Common myeloid progenitor, CD34-positive (primary cell): ENCODE measurements around the gene SLC7A6.

Experiments
- CTCF ChIA-PET: fragments of 350-600 bp; sonication (Branson Sonifier 250); formaldehyde crosslinking; loops from one replicate; lab custom pipeline; 2021; ENCODE audit warnings: antibody characterized with exemption; lab: Charles Lee
- POLR2A ChIA-PET: fragments of 350-600 bp; sonication (Branson Sonifier 250); formaldehyde crosslinking; loops from one replicate; lab custom pipeline; 2021; ENCODE audit warnings: antibody characterized with exemption; lab: Charles Lee
- DNase-seq, 3 donors: peaks; one replicate each; pipeline versions ENCODE4 v3.0.0 to v3.0.0-alpha.2; 2013
- H3K27ac ChIP-seq, 2 experiments: 1 replicate in 1 of 2; 2 replicates in 1 of 2; pipeline ENCODE4 v1.7.0; 2013; ENCODE audit warnings: inconsistent platforms in 2 of 2, low read length in 2 of 2, mild to moderate bottlenecking in 2 of 2, low read depth in 1 of 2, moderate library complexity in 1 of 2; ENCODE audit not compliant: severe bottlenecking in 2 of 2, insufficient read depth in 1 of 2, poor library complexity in 1 of 2
- H3K27me3 ChIP-seq, 5 experiments: replicated peaks in 2 of 5; 1 replicate in 3 of 5; 2 replicates in 2 of 5; pipeline versions ENCODE4 v1.6.1 to v1.7.0; 2013; ENCODE audit warnings: low read length in 4 of 5, mild to moderate bottlenecking in 2 of 5, moderate library complexity in 2 of 5, inconsistent platforms in 1 of 5; ENCODE audit not compliant: insufficient read depth in 5 of 5, control insufficient read depth in 4 of 5
- H3K36me3 ChIP-seq, 4 experiments: 1 replicate in 2 of 4; 2 replicates in 2 of 4; pipeline versions ENCODE4 v1.6.1 to v1.7.0; 2013; ENCODE audit warnings: low read length in 3 of 4, control low read depth in 1 of 4, mild to moderate bottlenecking in 1 of 4; ENCODE audit not compliant: control insufficient read depth in 4 of 4, insufficient read depth in 4 of 4
- H3K4me1 ChIP-seq, 4 experiments: 1 replicate in 3 of 4; 2 replicates in 1 of 4; pipeline versions ENCODE4 v1.6.1 to v1.7.1; 2013; ENCODE audit warnings: low read length in 3 of 4, mild to moderate bottlenecking in 3 of 4, control low read depth in 1 of 4, inconsistent platforms in 1 of 4, moderate library complexity in 1 of 4; ENCODE audit not compliant: control insufficient read depth in 4 of 4, insufficient read depth in 4 of 4; ENCODE audit errors: control extremely low read depth in 1 of 4
- H3K4me3 ChIP-seq, 7 experiments: 1 replicate in 4 of 7; 2 replicates in 3 of 7; pipeline versions ENCODE4 v1.5.1 to v1.7.0; 2013; ENCODE audit warnings: mild to moderate bottlenecking in 7 of 7, low read length in 6 of 7, moderate library complexity in 6 of 7, inconsistent platforms in 2 of 7, low read depth in 2 of 7, control low read depth in 1 of 7; ENCODE audit not compliant: insufficient read depth in 4 of 7, control insufficient read depth in 1 of 7; ENCODE audit errors: extremely low read depth in 1 of 7
- H3K9me3 ChIP-seq, 5 experiments: 1 replicate in 4 of 5; 2 replicates in 1 of 5; pipeline versions ENCODE4 v1.6.1 to v1.7.1; 2013; ENCODE audit warnings: low read length in 4 of 5, mild to moderate bottlenecking in 2 of 5, inconsistent platforms in 1 of 5, low read depth in 1 of 5, moderate library complexity in 1 of 5; ENCODE audit not compliant: control insufficient read depth in 4 of 5, insufficient read depth in 2 of 5; ENCODE audit errors: control extremely low read depth in 1 of 5
- WGBS: methylation state at CpG from one replicate; pipeline ENCODE4 v1.1.5; 2013; ENCODE audit not compliant: insufficient coverage; 5-methylcytosine and 5-hydroxymethylcytosine counted together

The SLC7A6 gene

DNA sequence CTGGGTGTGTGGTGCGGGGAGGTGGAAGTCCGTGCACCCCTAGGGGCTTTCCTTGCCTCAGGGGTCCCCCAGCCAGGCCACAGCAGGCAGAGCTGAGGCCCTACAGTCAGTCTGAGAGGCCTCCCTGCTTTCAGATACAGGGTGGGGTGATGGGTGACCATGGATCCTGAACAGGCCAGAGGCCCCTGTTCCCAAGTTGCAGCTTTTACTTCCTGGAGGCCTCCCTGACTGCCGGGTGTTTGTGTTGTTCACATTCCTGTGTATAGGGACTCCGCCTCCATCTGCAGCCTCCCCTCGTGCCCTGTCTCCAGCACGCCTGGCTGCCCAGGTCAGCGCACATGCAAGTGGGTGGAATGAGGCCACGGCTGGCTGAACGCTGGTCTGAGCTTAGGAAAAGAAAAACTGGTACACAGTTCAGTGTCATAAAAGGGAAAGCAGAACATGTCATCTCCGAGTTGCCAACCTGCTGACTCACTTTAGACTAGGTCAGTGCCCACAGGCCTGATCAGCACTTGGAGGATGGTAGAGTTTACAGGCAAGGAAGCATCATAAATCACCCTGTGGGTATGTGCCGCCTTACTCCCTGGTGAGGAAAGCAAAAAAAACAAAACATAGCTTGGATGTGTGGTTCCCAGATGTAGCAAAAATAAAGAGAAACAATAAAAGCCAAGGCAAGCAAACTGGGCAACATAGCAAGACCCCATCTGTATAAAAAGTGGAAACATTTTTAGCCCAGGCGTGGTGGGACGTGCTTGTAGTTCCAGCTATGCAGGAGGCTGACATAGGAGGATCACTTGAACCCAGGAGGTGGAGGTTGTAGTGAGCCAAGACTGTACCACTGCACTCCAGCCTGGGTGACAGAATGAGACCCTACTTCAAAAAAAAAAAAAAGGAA, 6.2 kb upstream of the SLC7A6 start:
- H3K4me3 ChIP-seq = peak overlapping the region in 5 of 7 experiments; percentile 17 to 44 (median 26)
- WGBS = 23% methylated on average over 13 of the region's 13 CpGs

DNA sequence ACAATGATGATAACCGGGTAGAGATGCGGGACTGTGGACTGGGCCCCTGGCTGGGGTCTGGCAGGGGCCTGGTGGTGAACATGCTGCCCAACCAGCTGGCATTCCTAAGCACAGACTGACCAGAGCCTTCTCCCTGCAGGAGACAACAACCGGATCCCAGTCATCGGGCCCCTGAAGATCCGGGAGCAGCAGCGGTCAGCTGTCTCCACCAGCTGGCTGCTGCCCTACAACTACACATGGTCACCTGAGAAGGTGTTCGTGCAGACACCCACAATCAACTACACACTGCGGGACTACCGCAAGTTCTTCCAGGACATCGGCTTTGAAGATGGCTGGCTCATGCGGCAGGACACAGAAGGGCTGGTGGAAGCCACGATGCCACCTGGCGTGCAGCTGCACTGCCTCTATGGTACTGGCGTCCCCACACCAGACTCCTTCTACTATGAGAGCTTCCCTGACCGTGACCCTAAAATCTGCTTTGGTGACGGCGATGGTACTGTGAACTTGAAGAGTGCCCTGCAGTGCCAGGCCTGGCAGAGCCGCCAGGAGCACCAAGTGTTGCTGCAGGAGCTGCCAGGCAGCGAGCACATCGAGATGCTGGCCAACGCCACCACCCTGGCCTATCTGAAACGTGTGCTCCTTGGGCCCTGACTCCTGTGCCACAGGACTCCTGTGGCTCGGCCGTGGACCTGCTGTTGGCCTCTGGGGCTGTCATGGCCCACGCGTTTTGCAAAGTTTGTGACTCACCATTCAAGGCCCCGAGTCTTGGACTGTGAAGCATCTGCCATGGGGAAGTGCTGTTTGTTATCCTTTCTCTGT, 5.1 kb upstream of the SLC7A6 start:
- DNase-seq = no peak
- Histone ChIP-seq H3K4me1 (peaks cover 0 to 56% (median 45%) of the 10 kb centered on the region in 4 experiments), H3K9me3 (no peaks in the 10 kb centered on the region), H3K36me3 (peaks cover 5 to 40% (median 25%) of the 10 kb centered on the region in 4 experiments), H3K27me3 (no peaks in the 10 kb centered on the region), H3K4me3 (no peak overlapping the region), H3K27ac (no peak overlapping the region)
- 97% methylated on average over 24 of the region's 27 CpGs for WGBS
- CTCF ChIA-PET = interaction anchor here (0.7 to 9.0 kb wide), 15 partner anchors 7 to 79 kb away, joined by 3 to 262 read pairs (median 18); partner anchors contain the start of genes ESRP2, PLA2G15, PRMT7 and SLC7A6OS
- POLR2A ChIA-PET = interaction anchor here (2.0 kb wide), 1 partner anchor 52 kb away, joined by 5 read pairs; the partner anchor contains the start of genes PRMT7 and SLC7A6OS

More for the DNA sequence above, 6.2 kb upstream of the SLC7A6 start:
- Histone ChIP-seq H3K4me1 (peaks cover 0 to 48% (median 35%) of the 10 kb centered on the region in 4 experiments), H3K9me3 (no peaks in the 10 kb centered on the region), H3K27me3 (no peaks in the 10 kb centered on the region), H3K36me3 (peaks cover 7 to 44% (median 29%) of the 10 kb centered on the region in 4 experiments), H3K27ac (peak overlapping the region; percentile 59 to 84)
- POLR2A ChIA-PET = interaction anchor here (0.6 to 2.0 kb wide), 5 partner anchors 21 to 157 kb away, joined by 4 to 5 read pairs (median 4); partner anchors contain the start of genes PRMT7 and SLC7A6OS
- CTCF ChIA-PET = interaction anchor here (0.6 to 9.0 kb wide), 16 partner anchors 9 to 1479 kb away, joined by 3 to 262 read pairs (median 6); partner anchors contain the start of genes PLA2G15, PRMT7 and SLC7A6OS
- peak; percentile 90 to 99 (median 98) for DNase-seq

DNA sequence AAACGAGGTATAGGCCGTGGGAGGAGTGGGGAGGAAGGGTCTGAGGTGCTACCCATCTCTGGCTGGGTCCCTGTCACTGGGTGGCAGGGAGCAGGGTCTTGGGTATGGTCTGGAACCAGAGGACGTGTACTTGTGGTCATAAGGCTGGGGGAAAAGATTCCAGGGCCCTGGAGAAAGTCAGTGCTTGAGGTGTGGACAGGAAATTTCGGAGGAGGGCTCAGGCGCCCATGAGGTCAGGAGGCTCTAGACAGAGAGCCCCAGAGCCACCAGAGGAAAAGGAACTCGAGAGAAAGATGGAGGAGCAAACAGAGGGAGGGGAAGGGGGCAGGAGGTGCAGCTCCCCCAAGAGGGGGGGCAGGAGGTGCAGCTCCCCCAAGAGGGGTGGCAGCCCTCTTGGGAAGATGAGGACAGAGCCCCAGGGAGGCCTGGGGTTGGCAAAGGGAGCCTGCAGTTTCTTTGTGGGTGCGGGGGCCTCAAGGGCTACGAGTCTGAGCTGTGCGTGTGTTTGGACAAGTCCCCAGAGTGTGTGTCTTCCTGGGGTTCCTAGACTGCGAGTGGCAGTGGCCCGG, 683 bp upstream of the SLC7A6 start:
- CTCF ChIA-PET = interaction anchor here (0.8 to 9.0 kb wide), 24 partner anchors 8 to 118 kb away, joined by 3 to 262 read pairs (median 4); partner anchors contain the start of genes ESRP2, PLA2G15, PRMT7 and SLC7A6OS
- peak overlapping the region; percentile 61 to 88 (median 79) for H3K4me3 ChIP-seq
- H3K9me3 ChIP-seq = no peaks in the 10 kb centered on the region
- H3K27me3 ChIP-seq = no peaks in the 10 kb centered on the region
- H3K27ac ChIP-seq = peak overlapping the region in 1 of 2 experiments; percentile 68
- H3K4me1 ChIP-seq = peaks cover 0 to 45% (median 38%) of the 10 kb centered on the region in 4 experiments
- H3K36me3 ChIP-seq = peaks cover 4 to 25% (median 16%) of the 10 kb centered on the region in 4 experiments
- POLR2A ChIA-PET = interaction anchor here (1.2 to 1.8 kb wide), 5 partner anchors 9 to 65 kb away, joined by 4 to 10 read pairs (median 7); partner anchors contain the start of genes PRMT7 and SLC7A6OS
- DNase-seq = no peak
- 38% methylated on average over 10 of the region's 11 CpGs for WGBS

DNA sequence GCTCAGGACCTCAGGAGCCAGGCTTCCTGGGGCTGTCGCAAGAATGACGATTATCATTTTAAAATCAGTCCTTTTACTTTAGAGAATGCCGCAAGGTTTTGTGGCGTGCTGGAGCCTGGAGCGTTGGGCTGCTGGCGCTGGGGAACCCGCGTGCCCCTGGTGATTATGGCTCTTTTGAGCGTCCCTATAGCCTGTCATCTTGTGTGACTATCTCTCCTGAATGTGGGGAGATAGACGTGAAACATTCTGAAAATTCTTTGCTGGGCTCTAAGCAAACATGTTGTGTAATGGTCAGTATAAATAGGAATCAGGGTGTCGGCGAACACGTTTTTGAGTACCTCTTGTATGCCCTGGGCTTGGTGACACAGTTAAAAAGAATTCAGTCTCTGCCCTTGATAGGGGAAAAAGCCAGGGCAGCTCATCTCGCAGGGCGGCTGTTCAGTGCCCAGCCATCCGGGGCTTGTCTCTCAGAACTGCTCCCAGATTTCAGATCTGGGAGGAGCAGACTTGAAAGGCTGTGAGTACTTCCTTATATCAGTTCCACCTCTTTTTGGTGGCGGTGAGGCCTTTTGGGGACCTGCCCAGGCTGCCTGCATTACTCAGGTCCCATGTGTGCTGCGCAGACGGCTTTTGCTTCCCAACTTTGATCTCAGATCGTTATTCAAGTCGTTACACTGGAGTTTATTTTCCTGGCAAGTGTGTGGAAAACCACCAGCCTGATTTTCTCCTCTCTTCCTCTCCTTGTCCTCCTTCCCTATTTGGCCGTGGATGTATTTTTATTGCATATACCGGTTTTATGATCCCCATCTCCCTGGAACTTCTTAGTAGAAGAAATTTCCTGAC, 973 bp downstream of the SLC7A6 start:
- Histone ChIP-seq H3K36me3 (peaks cover 0 to 19% (median 4%) of the 10 kb centered on the region in 4 experiments), H3K27me3 (no peaks in the 10 kb centered on the region), H3K4me1 (peaks cover 0 to 38% (median 27%) of the 10 kb centered on the region in 4 experiments), H3K4me3 (peak overlapping the region; percentile 61 to 88 (median 79)), H3K9me3 (no peaks in the 10 kb centered on the region), H3K27ac (peak overlapping the region; percentile 47 to 64)
- CTCF ChIA-PET = interaction anchor here (6.5 to 9.0 kb wide), 3 partner anchors 9 to 60 kb away, joined by 79 to 262 read pairs (median 82); no protein-coding TSS in a partner anchor
- 5% methylated on average over 21 of the region's 23 CpGs for WGBS
- DNase-seq = peak; percentile 34 to 75 (median 72)
- POLR2A ChIA-PET = interaction anchor here (1.8 kb wide), 1 partner anchor 46 kb away, joined by 10 read pairs; the partner anchor contains the start of genes PRMT7 and SLC7A6OS

DNA sequence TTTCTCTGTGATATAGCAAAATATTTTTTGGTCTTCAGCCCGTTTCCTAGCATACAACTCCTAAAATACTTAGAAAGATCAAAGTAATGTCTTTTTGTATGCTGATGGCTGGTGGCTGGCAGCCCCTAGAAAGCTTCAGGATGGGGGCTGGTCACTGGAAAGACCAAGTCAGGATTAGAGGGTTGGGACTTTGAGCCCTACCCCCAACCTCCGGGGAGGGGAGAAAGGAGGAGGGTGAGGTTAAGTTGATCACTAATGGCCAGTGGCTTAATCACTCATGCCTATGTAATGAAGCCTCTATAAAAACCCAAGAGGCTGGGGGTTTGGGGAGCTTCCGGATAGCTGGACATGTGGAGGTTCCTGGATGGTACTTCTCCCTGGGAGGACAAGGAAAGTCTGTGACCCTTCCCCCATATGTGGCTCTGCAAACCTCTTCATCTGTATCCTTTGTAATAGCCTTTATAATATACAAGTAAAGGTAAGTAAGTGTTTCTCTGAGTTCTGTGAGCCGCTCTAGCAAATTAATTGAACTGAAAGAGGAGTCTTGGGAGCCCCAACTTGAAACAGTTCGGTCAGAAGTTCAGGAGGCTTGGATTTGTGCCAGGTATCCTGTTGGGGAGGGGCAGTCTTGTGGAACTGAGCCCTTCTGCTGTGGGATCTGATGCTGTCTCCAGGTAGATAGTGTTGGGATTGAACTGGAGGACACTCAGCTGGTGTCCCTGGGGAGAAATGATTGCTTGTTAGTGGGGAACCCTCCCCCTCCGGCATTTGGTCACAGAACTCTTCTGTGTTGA, 3.5 kb downstream of the SLC7A6 start:
- Histone ChIP-seq H3K27ac (no peak overlapping the region), H3K27me3 (no peaks in the 10 kb centered on the region), H3K4me1 (peaks cover 0 to 32% (median 29%) of the 10 kb centered on the region in 4 experiments), H3K4me3 (no peak overlapping the region), H3K9me3 (no peaks in the 10 kb centered on the region), H3K36me3 (peaks cover 0 to 23% (median 3%) of the 10 kb centered on the region in 4 experiments)
- ChIA-PET POLR2A (no interaction called here), CTCF (interaction anchor here (0.6 to 1.5 kb wide), 4 partner anchors 11 to 61 kb away, joined by 3 to 4 read pairs (median 3); no protein-coding TSS in a partner anchor)
- WGBS = 100% methylated on average over 2 of the region's 6 CpGs
- DNase-seq = no peak
